ENCODE measurements around the gene HAO2. TPM values are rescaled to one million over a fixed set of nuclear protein-coding genes. Genes with fewer than 3 reads are reported as not detected.

HAO2 gene
- total RNA-seq, 1 donor from 2014 or later = not detected

DNA sequence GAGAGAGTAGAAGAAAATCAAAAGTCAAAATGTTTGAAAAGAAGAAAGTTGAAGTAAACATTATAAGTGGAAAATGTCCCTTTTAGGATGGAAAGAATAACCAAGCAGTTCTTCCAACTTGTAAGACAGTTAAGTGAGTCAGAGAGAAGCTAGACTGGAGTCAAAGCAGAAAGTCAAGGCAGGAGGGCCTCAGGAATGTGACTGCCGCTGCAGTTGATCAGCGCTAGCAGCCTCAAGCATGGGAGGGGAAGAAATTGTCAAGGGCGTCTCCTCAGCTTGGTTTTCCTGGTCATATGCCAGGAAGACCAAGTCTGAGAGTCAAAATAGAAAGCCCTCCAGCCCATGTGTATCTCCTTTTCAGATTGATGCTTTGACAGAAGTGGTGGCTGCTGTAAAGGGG lies 23.2 kb downstream of the HAO2 start:
- no peaks in the 10 kb centered on the region for H3K36me3 ChIP-seq (ENCODE audit: control insufficient read depth, insufficient read depth, low read length)
- TF ChIP-seq, protein P1, sequence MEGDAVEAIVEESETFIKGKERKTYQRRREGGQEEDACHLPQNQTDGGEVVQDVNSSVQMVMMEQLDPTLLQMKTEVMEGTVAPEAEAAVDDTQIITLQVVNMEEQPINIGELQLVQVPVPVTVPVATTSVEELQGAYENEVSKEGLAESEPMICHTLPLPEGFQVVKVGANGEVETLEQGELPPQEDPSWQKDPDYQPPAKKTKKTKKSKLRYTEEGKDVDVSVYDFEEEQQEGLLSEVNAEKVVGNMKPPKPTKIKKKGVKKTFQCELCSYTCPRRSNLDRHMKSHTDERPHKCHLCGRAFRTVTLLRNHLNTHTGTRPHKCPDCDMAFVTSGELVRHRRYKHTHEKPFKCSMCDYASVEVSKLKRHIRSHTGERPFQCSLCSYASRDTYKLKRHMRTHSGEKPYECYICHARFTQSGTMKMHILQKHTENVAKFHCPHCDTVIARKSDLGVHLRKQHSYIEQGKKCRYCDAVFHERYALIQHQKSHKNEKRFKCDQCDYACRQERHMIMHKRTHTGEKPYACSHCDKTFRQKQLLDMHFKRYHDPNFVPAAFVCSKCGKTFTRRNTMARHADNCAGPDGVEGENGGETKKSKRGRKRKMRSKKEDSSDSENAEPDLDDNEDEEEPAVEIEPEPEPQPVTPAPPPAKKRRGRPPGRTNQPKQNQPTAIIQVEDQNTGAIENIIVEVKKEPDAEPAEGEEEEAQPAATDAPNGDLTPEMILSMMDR (IDR thresholded peaks at IDR 0.05; ENCODE audit: insufficient read depth, low read length, poor library complexity, severe bottlenecking) = no peak
- no peak for DNase-seq (ENCODE audit: low read depth)

DNA sequence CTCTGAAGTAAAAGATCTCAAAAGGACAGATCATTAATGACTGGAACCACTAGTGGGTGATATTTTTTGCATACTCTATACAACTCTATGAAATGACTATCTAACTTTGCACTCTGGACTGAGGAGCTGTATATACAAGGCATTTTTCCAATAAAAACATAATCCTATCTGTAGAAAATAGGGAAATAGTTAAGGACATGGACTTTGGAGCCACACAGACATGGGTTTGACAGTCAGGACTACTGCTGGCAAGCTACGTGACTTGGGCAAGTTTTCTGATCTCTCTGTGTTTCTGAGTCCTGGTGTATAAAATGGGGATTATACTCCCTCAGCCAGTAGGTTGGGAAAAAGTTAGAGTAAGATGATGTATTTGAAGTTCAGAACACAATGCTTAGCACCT lies 25.5 kb downstream of the HAO2 start:
- Histone ChIP-seq H3K36me3 (ENCODE audit: control insufficient read depth, insufficient read depth, low read length) (no peaks in the 10 kb centered on the region), H3K4me3 (ENCODE audit: low read depth, low read length) (no peak overlapping the region), H3K27me3 (ENCODE audit: control insufficient read depth, insufficient read depth, low read length) (no peaks in the 10 kb centered on the region)
- TF ChIP-seq, protein P1 (IDR thresholded peaks at IDR 0.05; ENCODE audit: insufficient read depth, low read length, poor library complexity, severe bottlenecking) = no peak
- no peak for DNase-seq (ENCODE audit: low read depth)

More for the DNA sequence above, 23.2 kb downstream of the HAO2 start:
- Histone ChIP-seq H3K4me3 (ENCODE audit: low read depth, low read length) (no peak overlapping the region), H3K27me3 (ENCODE audit: control insufficient read depth, insufficient read depth, low read length) (no peaks in the 10 kb centered on the region)

DNA sequence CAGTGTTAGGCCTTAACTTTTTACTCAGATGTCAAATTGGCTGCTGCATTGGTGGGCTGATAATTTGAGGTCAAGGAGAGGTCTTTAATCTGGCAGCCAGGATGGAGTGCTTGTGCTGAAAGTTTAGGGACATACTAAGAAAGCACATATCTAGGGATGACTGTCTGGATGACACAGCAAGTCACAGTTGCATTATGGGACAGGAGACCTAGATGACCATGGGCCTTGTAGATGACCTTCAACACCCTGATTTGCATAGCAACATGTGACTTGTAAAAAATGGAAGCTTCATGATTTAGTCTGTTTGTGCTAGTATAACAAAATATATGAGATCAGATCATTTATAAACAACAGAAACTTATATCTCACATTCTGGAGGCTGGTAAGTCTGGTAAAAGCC lies 28.4 kb downstream of the HAO2 start:
- no peak for DNase-seq (ENCODE audit: low read depth)
- Histone ChIP-seq H3K36me3 (ENCODE audit: control insufficient read depth, insufficient read depth, low read length) (no peaks in the 10 kb centered on the region), H3K4me3 (ENCODE audit: low read depth, low read length) (no peak overlapping the region), H3K27me3 (ENCODE audit: control insufficient read depth, insufficient read depth, low read length) (no peaks in the 10 kb centered on the region)
- TF ChIP-seq, protein P1 (IDR thresholded peaks at IDR 0.05; ENCODE audit: insufficient read depth, low read length, poor library complexity, severe bottlenecking) = no peak

DNA sequence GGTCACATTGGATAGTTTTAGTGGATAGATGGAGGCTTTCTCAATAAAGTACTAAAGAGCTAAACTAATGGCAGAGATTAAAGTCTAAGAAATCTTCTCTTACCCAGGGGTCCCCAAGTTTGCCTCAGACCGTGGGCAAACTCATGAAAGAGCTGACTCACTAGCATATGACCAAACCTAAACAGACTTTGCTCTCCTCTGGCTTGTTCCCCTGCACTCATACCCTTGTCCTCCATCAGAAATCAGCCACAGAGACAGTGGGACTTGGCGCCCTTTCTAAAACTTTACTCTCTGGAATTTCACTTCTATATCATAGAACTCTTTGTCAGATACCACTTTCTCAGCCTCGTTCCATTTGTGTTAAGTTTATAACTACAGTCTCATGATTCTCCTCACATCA lies 29.4 kb downstream of the HAO2 start:
- no peak for DNase-seq (ENCODE audit: low read depth)
- no peaks in the 10 kb centered on the region for H3K27me3 ChIP-seq (ENCODE audit: control insufficient read depth, insufficient read depth, low read length)
- H3K36me3 ChIP-seq (ENCODE audit: control insufficient read depth, insufficient read depth, low read length) = no peaks in the 10 kb centered on the region
- TF ChIP-seq, protein P1 (IDR thresholded peaks at IDR 0.05; ENCODE audit: insufficient read depth, low read length, poor library complexity, severe bottlenecking) = no peak
- no peak overlapping the region for H3K4me3 ChIP-seq (ENCODE audit: low read depth, low read length)

DNA sequence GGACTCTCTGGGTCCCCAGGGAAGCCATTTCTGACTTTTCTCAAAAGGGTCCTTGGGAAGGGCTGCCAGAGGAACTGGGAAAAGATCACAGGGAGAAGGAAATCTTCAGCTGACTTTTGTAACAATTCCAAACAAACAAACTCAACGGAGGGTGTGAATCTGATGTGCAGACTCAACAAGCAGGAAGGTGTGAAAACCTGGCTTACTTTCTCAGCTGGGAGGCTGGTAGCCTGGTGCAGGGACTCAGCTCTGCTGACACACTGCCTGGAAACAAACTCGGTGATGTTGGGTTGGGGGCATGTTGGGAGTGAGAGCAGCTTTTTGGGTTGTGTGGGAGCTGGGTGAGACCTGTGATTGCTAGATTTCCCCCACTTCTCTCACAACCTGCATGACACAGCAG lies 36.2 kb downstream of the HAO2 start:
- H3K36me3 ChIP-seq (ENCODE audit: control insufficient read depth, insufficient read depth, low read length) = no peaks in the 10 kb centered on the region
- TF ChIP-seq, protein P1 (IDR thresholded peaks at IDR 0.05; ENCODE audit: insufficient read depth, low read length, poor library complexity, severe bottlenecking) = no peak
- H3K27me3 ChIP-seq (ENCODE audit: control insufficient read depth, insufficient read depth, low read length) = no peaks in the 10 kb centered on the region
- no peak overlapping the region for H3K4me3 ChIP-seq (ENCODE audit: low read depth, low read length)
- DNase-seq (ENCODE audit: low read depth) = no peak

DNA sequence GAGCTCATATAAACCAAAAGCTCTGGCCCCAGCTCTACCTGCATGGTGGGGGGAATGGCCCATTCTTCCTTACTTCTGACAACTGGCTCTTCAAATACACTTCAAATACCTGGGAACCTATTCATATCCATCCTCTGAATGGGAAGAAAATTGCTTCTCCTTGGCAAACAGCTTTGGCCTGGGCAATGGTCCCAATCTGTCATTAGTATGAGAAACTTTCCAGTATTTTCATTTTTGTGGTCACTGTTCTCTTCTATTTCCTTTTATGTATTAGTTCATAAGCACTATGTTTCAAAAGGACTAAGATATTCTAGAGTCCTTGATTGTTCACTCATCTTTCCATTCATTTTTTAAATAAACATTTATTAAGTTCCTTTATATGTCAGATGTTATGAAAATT lies 41.1 kb downstream of the HAO2 start:
- no peak for DNase-seq (ENCODE audit: low read depth)
- H3K4me3 ChIP-seq (ENCODE audit: low read depth, low read length) = no peak overlapping the region
- TF ChIP-seq, protein P1 (IDR thresholded peaks at IDR 0.05; ENCODE audit: insufficient read depth, low read length, poor library complexity, severe bottlenecking) = no peak
- no peaks in the 10 kb centered on the region for H3K27me3 ChIP-seq (ENCODE audit: control insufficient read depth, insufficient read depth, low read length)
- no peaks in the 10 kb centered on the region for H3K36me3 ChIP-seq (ENCODE audit: control insufficient read depth, insufficient read depth, low read length)
